Esophagus muscularis mucosa (tissue), 4 donors: ENCODE results near the gene STAU1. TPM values are rescaled to one million over a fixed set of nuclear protein-coding genes. Genes with fewer than 3 reads are reported as not detected.
"Not testable (repeated sequence)": the region's sequence is repeated elsewhere in the genome, so short reads cannot be mapped to it uniquely, and the experiment has no call there.

ENCODE experiments used
- DNase-seq: peaks from one replicate; pipeline ENCODE4 v3.0.0-alpha.2; 2017; ENCODE audit errors: extremely low spot score
- H3K27ac ChIP-seq, 4 donors: fragments of 200-600 bp; sonication (generic); replicated peaks in 1 of 4; 1 replicate in 3 of 4; 2 replicates in 1 of 4; pipeline ENCODE4 v1.5.1; 2016 to 2019; ENCODE audit warnings: mild to moderate bottlenecking in 1 of 4
- H3K27me3 ChIP-seq, 4 donors: fragments of 200-600 bp; sonication (generic); one replicate each; pipeline versions ENCODE4 v1.5.1 to v1.6.0; 2016 to 2019
- H3K36me3 ChIP-seq, 4 donors: fragments of 200-600 bp; sonication (generic); one replicate each; pipeline ENCODE4 v1.5.1; 2016 to 2019
- H3K4me1 ChIP-seq, 4 donors: fragments of 200-600 bp; sonication (generic); one replicate each; pipeline ENCODE4 v1.5.1; 2016 to 2019
- H3K4me3 ChIP-seq, 4 donors: fragments of 200-600 bp; sonication (generic); 1 replicate in 2 of 4; 2 replicates in 2 of 4; pipeline ENCODE4 v1.5.1; 2016 to 2019; ENCODE audit warnings: mild to moderate bottlenecking in 4 of 4, moderate library complexity in 1 of 4
- H3K9me3 ChIP-seq, 4 donors: fragments of 200-600 bp; sonication (generic); 1 replicate in 3 of 4; 2 replicates in 1 of 4; pipeline ENCODE4 v1.5.1; 2016 to 2019
- CTCF ChIP-seq, 3 experiments: fragments of 200-600 bp in 2 of 3; fragments of 450-650 bp in 1 of 3; sonication (generic) in 2 of 3; IDR thresholded peaks; one replicate each; pipeline ENCODE4 v1.5.1; 2017 to 2019; ENCODE audit warnings: antibody characterized with exemption in 3 of 3, mild to moderate bottlenecking in 2 of 3, moderate library complexity in 1 of 3
- EP300 ChIP-seq: sonication (generic); formaldehyde crosslinking; IDR thresholded peaks from one replicate; pipeline ENCODE4 v1.6.1; 2017; ENCODE audit warnings: antibody characterized with exemption
- POLR2A ChIP-seq: fragments of 450-650 bp; IDR thresholded peaks from one replicate; pipeline ENCODE4 v1.6.1; 2017; ENCODE audit warnings: antibody characterized with exemption, moderate library complexity, mild to moderate bottlenecking, low read depth
- POLR2AphosphoS5 ChIP-seq, 2 donors: sonication (generic); formaldehyde crosslinking; IDR thresholded peaks; one replicate each; pipeline ENCODE4 v1.6.1; 2017; ENCODE audit warnings: antibody characterized with exemption in 2 of 2
- WGBS: methylation state at CpG from one replicate; pipeline ENCODE4 v1.1.5; 2018; 5-methylcytosine and 5-hydroxymethylcytosine counted together
- intact Hi-C: fragments of 100-400 bp; cut with DNase I; formaldehyde crosslinking; loops from one replicate; pipeline ENCODE4 v1.15.1; 2023
- total RNA-seq, 4 donors: library from RNA; depleted of rRNA; stranded (reverse); fragments of >200 nt; gene quantifications; one replicate each; pipeline versions ENCODE4 v1.1.0 to v1.2.1, GENCODE V29; 2016

Gene STAU1
- total RNA-seq, 4 donors from 2014 or later: 103 to 118 (median 115) TPM

- H3K4me3 ChIP-seq: no peak overlapping the region
- DNase-seq: no peak
- H3K9me3 ChIP-seq: no peaks in the 10 kb centered on the region
- TF ChIP-seq CTCF (IDR thresholded peaks at IDR 0.05) (no peak), POLR2AphosphoS5 (IDR thresholded peaks at IDR 0.05) (no peak), EP300 (no peak), POLR2A (no peak)
- H3K27ac ChIP-seq: no peak overlapping the region
- no peaks in the 10 kb centered on the region for H3K4me1 ChIP-seq
- no peaks in the 10 kb centered on the region for H3K27me3 ChIP-seq
- intact Hi-C loops: no loop called here
- H3K36me3 ChIP-seq: peaks cover 47 to 100% (median 89%) of the 10 kb centered on the region in 4 donors
- 93% methylated on average over 1 of the region's 1 CpG for WGBS
Measured at GRCh38 chr20:49091762-49092161, 96.4 kb downstream of the STAU1 start.

- TF ChIP-seq POLR2A (no peak), CTCF (IDR thresholded peaks at IDR 0.05) (no peak), EP300 (no peak), POLR2AphosphoS5 (IDR thresholded peaks at IDR 0.05) (no peak)
- DNase-seq: no peak
- Histone ChIP-seq H3K36me3 (peaks cover 44 to 100% (median 88%) of the 10 kb centered on the region in 4 donors), H3K4me3 (no peak overlapping the region), H3K9me3 (no peaks in the 10 kb centered on the region), H3K27me3 (no peaks in the 10 kb centered on the region), H3K4me1 (no peaks in the 10 kb centered on the region), H3K27ac (no peak overlapping the region)
- 96% methylated on average over 7 of the region's 8 CpGs for WGBS
- intact Hi-C loops: no loop called here
Measured at GRCh38 chr20:49091104-49091503, 97.0 kb downstream of the STAU1 start.

- H3K4me3 ChIP-seq, H3K27ac ChIP-seq, intact Hi-C loops, H3K27me3 ChIP-seq, H3K4me1 ChIP-seq, DNase-seq, H3K9me3 ChIP-seq: not testable (repeated sequence)
- WGBS: 99% methylated on average over 12 of the region's 12 CpGs
- H3K36me3 ChIP-seq: peaks cover 54 to 100% (median 92%) of the 10 kb centered on the region in 4 donors
Measured at GRCh38 chr20:49082295-49082694, 105.8 kb downstream of the STAU1 start.

- TF ChIP-seq CTCF (IDR thresholded peaks at IDR 0.05) (no peak), POLR2A (no peak), POLR2AphosphoS5 (IDR thresholded peaks at IDR 0.05) (no peak), EP300 (no peak)
- H3K27me3 ChIP-seq: no peaks in the 10 kb centered on the region
- intact Hi-C loops: no loop called here
- WGBS: 89% methylated on average over 3 of the region's 3 CpGs
- peaks cover 52 to 100% (median 92%) of the 10 kb centered on the region in 4 donors for H3K36me3 ChIP-seq
- no peak overlapping the region for H3K4me3 ChIP-seq
- DNase-seq: no peak
- H3K4me1 ChIP-seq: no peaks in the 10 kb centered on the region
- H3K9me3 ChIP-seq: no peaks in the 10 kb centered on the region
- H3K27ac ChIP-seq: no peak overlapping the region
Measured at GRCh38 chr20:49078310-49078709, 109.8 kb downstream of the STAU1 start.

GRCh38 chr20:49074521-49074920 lies 113.6 kb downstream of the STAU1 start:
- Histone ChIP-seq H3K4me3 (no peak overlapping the region), H3K27me3 (no peaks in the 10 kb centered on the region), H3K9me3 (no peaks in the 10 kb centered on the region), H3K4me1 (no peaks in the 10 kb centered on the region), H3K27ac (no peak overlapping the region), H3K36me3 (peaks cover 49 to 98% (median 88%) of the 10 kb centered on the region in 4 donors)
- 87% methylated on average over 2 of the region's 2 CpGs for whole genome bisulfite sequencing
- no peak for TF ChIP-seq POLR2A
- no peak for TF ChIP-seq POLR2AphosphoS5 (IDR thresholded peaks at IDR 0.05)
- TF ChIP-seq EP300: no peak
- no peak for TF ChIP-seq CTCF (IDR thresholded peaks at IDR 0.05)
- intact Hi-C loops: no loop called here
- DNase-seq: no peak

Other genes with a start within 250 kb of the STAU1 start
- gene CSE1L, start 142.0 kb downstream of the STAU1 start, total RNA-seq: 10 to 100 TPM; 33.8 to 41.3 (median 39.2) TPM
- gene DDX27, start 31.1 kb upstream of the STAU1 start, total RNA-seq: 10 to 100 TPM; 25.7 to 35.0 (median 30.2) TPM
- 10 to 100 TPM; 35.7 to 46.7 (median 41.3) TPM for gene ZNFX1, start 89.7 kb upstream of the STAU1 start, total RNA-seq